DLD1 (cell line): ENCODE data around the gene GSTP1.

Experiments used
- in situ Hi-C: cut with HindIII; loops from 2 replicates; pipeline ENCODE4 v1.10.0; 2017; ENCODE audit warnings: low sequenced_read_pairs

GSTP1 gene

GRCh38 chr11:67628710-67629385 lies 45.2 kb downstream of the GSTP1 start:
- in situ Hi-C loops: no loop called here

GRCh38 chr11:67629386-67630227 lies 46.0 kb downstream of the GSTP1 start, which contains the start of gene NUDT8:
TSS of gene NUDT8 (minus strand) at chr11:67629937. CDS start at chr11:67629911, 26 bp downstream.
- in situ Hi-C loops: no loop called here

- in situ Hi-C loops: no loop called here
Observed at GRCh38 chr11:67630228-67630942, 46.8 kb downstream of the GSTP1 start.

GRCh38 chr11:67630943-67631331 lies 47.3 kb downstream of the GSTP1 start:
- in situ Hi-C loops: no loop called here

GRCh38 chr11:67631411-67631810 lies 47.8 kb downstream of the GSTP1 start:
- in situ Hi-C loops: no loop called here

GRCh38 chr11:67631853-67632174 lies 48.2 kb downstream of the GSTP1 start:
- in situ Hi-C loops: no loop called here

GRCh38 chr11:67632175-67632981 lies 48.8 kb downstream of the GSTP1 start:
- in situ Hi-C loops: no loop called here

GRCh38 chr11:67632982-67633755 lies 49.6 kb downstream of the GSTP1 start:
- in situ Hi-C loops: no loop called here

GRCh38 chr11:67633758-67634365 lies 50.2 kb downstream of the GSTP1 start:
- in situ Hi-C loops: no loop called here

GRCh38 chr11:67634366-67635230 lies 51.0 kb downstream of the GSTP1 start:
- in situ Hi-C loops: no loop called here

- in situ Hi-C loops: no loop called here
Observed at GRCh38 chr11:67635231-67635521, 51.6 kb downstream of the GSTP1 start.
